ENCODE data around the gene INPP5D.

INPP5D gene

GRCh38 chr2:233250568-233250967 lies 190.4 kb downstream of the INPP5D start:
- no peak for DNase-seq

DNA sequence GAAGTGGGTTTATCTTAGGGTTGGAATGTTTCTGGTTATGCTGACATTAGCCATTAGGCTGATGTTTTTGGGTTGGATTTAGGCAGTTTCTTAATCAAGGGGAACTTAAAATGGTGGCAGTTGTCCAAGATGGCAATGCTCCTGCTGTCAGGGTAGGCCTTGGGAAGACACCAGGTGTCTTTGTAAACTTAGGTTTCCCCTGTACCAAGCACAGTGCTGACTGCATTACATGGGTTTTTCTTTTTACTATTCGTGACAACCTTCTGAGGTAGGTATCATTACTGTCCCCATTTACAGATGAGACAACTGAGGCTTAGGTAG lies 190.8 kb downstream of the INPP5D start:
- DNase-seq = no peak

GRCh38 chr2:233251306-233252116 lies 191.4 kb downstream of the INPP5D start, which contains the start of gene ATG16L1:
ATG16L1 (plus strand) TSS chr2:233251673; CDS start chr2:233251828, 155 bp downstream.
- DNase-seq = peak; percentile 93

DNA sequence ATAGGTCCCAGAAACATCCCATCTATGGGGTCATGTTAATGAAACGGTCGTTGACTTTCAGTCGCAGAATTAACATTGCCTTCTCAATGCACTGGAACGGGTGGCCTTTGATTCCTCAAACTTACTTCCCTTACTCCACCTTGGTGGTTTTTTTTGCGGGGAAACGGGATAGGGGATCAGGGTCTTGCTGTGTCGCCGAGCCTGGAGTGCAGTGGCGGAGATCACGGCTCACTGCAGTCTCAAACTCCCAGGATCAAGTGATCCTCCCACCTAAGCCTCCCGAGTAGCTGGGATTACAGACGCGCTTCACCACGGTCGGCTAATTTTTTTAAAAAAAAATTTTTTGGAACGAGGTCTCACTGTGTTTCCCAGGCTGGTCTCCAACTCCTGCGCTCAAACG lies 192.1 kb downstream of the INPP5D start:
- no peak for DNase-seq

DNA sequence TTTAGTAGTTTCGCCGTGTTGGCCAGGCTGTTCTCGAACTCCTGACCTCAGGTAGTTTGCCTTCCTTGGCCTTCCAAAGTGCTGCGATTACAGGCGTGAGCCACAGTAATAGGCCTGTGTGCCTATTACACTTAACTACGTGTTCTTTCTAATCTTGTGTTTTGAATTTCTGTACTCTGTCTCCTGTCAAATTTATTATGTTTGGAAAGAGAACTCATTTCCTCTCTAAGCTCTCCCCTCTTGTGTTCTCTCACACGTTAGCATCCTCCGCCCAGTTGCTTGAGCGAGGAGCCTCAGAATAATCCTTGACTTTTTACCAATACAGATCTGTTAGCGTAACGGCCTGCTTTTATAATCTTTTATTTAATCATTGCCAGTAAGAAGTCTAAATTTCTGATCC lies 195.0 kb downstream of the INPP5D start:
- no peak for DNase-seq

GRCh38 chr2:233256048-233256447 lies 195.9 kb downstream of the INPP5D start:
- no peak for DNase-seq

Data from GDM1 (cell line).